SK-N-SH (cell line): Measurements from ENCODE around the gene DENND1A. TPM values are rescaled to one million over a fixed set of nuclear protein-coding genes. Genes with fewer than 3 reads are reported as not detected.
"Not testable (repeated sequence)": the region's sequence is repeated elsewhere in the genome, so short reads cannot be mapped to it uniquely, and the experiment has no call there.

Experiments
- CTCF ChIA-PET: fragments of 300-600, 350-600 bp; formaldehyde crosslinking; extraction: SDS; loops from one replicate; lab custom pipeline; 2021; lab: Yijun Ruan, JAX
- POLR2A ChIA-PET: fragments of 350-600 bp; sonication (Branson Sonifier 250); formaldehyde crosslinking; extraction: SDS; loops from one replicate; lab custom pipeline; 2020; ENCODE audit warnings: antibody characterized with exemption, inconsistent platforms; lab: Yijun Ruan, JAX
- DNase-seq: peaks from one replicate; pipeline ENCODE4 v3.0.0; 2012
- H2AFZ ChIP-seq: fragments of 200-600 bp; sonication (generic); 2 replicates; pipeline ENCODE4 v1.8.1; 2016; ENCODE audit warnings: antibody characterized with exemption, mild to moderate bottlenecking, low read depth
- H3F3A ChIP-seq: fragments of 200-600 bp; sonication (generic); replicated peaks from 2 replicates; pipeline ENCODE3; 2016; ENCODE audit warnings: antibody characterized with exemption, mild to moderate bottlenecking; ENCODE audit not compliant: insufficient read depth
- H3K27ac ChIP-seq, 2 experiments: fragments of 200-500 bp in 1 of 2; fragments of 200-600 bp in 1 of 2; sonication (Bioruptor generic) in 1 of 2; sonication (generic), shearing (Covaris generic) in 1 of 2; 2 replicates each; pipeline versions ENCODE4 v1.5.1 to v1.6.1; 2014 to 2016; ENCODE audit warnings: low read depth in 2 of 2, inconsistent platforms in 1 of 2, low read length in 1 of 2, mild to moderate bottlenecking in 1 of 2, mixed read lengths in 1 of 2
- H3K27me3 ChIP-seq: fragments of 200-600 bp; sonication (generic), shearing (Covaris generic); 2 replicates; pipeline ENCODE4 v1.6.1; 2016; ENCODE audit warnings: mixed run types; ENCODE audit not compliant: insufficient read depth
- H3K36me3 ChIP-seq, 2 experiments: fragments of 200-500 bp in 1 of 2; fragments of 200-600 bp in 1 of 2; sonication (Bioruptor generic) in 1 of 2; sonication (generic) in 1 of 2; replicated peaks in 1 of 2; 2 replicates each; pipeline versions ENCODE3 to v1.5.1; 2014 to 2016; ENCODE audit warnings: low read length in 1 of 2, mild to moderate bottlenecking in 1 of 2; ENCODE audit not compliant: insufficient read depth in 2 of 2, control insufficient read depth in 1 of 2
- H3K4me1 ChIP-seq, 2 experiments: fragments of 200-500 bp in 1 of 2; fragments of 200-600 bp in 1 of 2; sonication (Bioruptor generic) in 1 of 2; sonication (generic), shearing (Covaris generic) in 1 of 2; 2 replicates each; pipeline versions ENCODE4 v1.5.1 to v1.6.1; 2014 to 2016; ENCODE audit warnings: low read depth in 1 of 2, low read length in 1 of 2, mixed run types in 1 of 2; ENCODE audit not compliant: insufficient read depth in 2 of 2, control insufficient read depth in 1 of 2
- H3K4me2 ChIP-seq: fragments of 200-600 bp; sonication (generic), shearing (Covaris generic); 2 replicates; pipeline ENCODE4 v1.6.1; 2017; ENCODE audit warnings: mixed run types
- H3K4me3 ChIP-seq, 2 experiments: fragments of 200-500 bp in 1 of 2; fragments of 200-600 bp in 1 of 2; sonication (Bioruptor generic) in 1 of 2; sonication (generic), shearing (Covaris generic) in 1 of 2; 2 replicates each; pipeline versions ENCODE4 v1.5.1 to v1.8.1; 2014 to 2016; ENCODE audit warnings: low read depth in 2 of 2, inconsistent platforms in 1 of 2, low read length in 1 of 2, mild to moderate bottlenecking in 1 of 2, mixed read lengths in 1 of 2, moderate library complexity in 1 of 2
- H3K79me2 ChIP-seq: fragments of 200-600 bp; sonication (generic); 2 replicates; pipeline ENCODE4 v1.8.1; 2017; ENCODE audit warnings: mild to moderate bottlenecking; ENCODE audit not compliant: insufficient read depth
- H3K9ac ChIP-seq: fragments of 200-600 bp; sonication (generic); 2 replicates; pipeline ENCODE4 v1.6.1; 2017; ENCODE audit warnings: mixed run types
- H3K9me2 ChIP-seq: fragments of 200-600 bp; sonication (generic); 2 replicates; pipeline ENCODE4 v1.6.1; 2017; ENCODE audit warnings: mixed run types
- H3K9me3 ChIP-seq: fragments of 200-600 bp; sonication (generic); 2 replicates; pipeline ENCODE4 v1.6.1; 2017; ENCODE audit warnings: mixed run types, mild to moderate bottlenecking, moderate library complexity
- H4K20me1 ChIP-seq: fragments of 200-600 bp; sonication (generic); 2 replicates; pipeline ENCODE4 v1.6.1; 2017; ENCODE audit warnings: mild to moderate bottlenecking, mixed run types; ENCODE audit not compliant: insufficient read depth
- CHD2 ChIP-seq: fragments of 150-350 bp; IDR thresholded peaks from 2 replicates; pipeline ENCODE4 v1.6.1; 2018; ENCODE audit warnings: low read length; ENCODE audit not compliant: partially characterized antibody
- ELF1 ChIP-seq: IDR thresholded peaks from 2 replicates; pipeline ENCODE4 v1.4.0; 2012
- EP300 ChIP-seq, 2 experiments: IDR thresholded peaks; 2 replicates each; pipeline versions ENCODE4 v1.4.0 to v1.6.1; 2012; ENCODE audit warnings: borderline replicate concordance in 1 of 2, low read depth in 1 of 2, low read length in 1 of 2
- FOXM1 ChIP-seq: IDR thresholded peaks from 2 replicates; pipeline ENCODE4 v1.4.0; 2012; ENCODE audit warnings: low read depth, mild to moderate bottlenecking
- GABPA ChIP-seq: IDR thresholded peaks from 2 replicates; pipeline ENCODE4 v1.4.0; 2012; ENCODE audit warnings: low read depth, mild to moderate bottlenecking
- MEF2A ChIP-seq: IDR thresholded peaks from 2 replicates; pipeline ENCODE4 v1.4.0; 2012; ENCODE audit warnings: low read depth, borderline replicate concordance
- MXI1 ChIP-seq: IDR thresholded peaks from 2 replicates; pipeline ENCODE4 v1.6.1; 2012; ENCODE audit warnings: mild to moderate bottlenecking, low read depth, low read length, improper control_type of control experiment
- RAD21 ChIP-seq: IDR thresholded peaks from 2 replicates; pipeline ENCODE4 v1.6.1; 2012; ENCODE audit warnings: mild to moderate bottlenecking, low read length
- RXRA ChIP-seq: IDR thresholded peaks from 2 replicates; pipeline ENCODE4 v1.4.0; 2012; ENCODE audit warnings: low read depth, mild to moderate bottlenecking, borderline replicate concordance
- SMC3 ChIP-seq: IDR thresholded peaks from 2 replicates; pipeline ENCODE4 v1.6.1; 2012; ENCODE audit warnings: low read depth, low read length, improper control_type of control experiment
- TEAD4 ChIP-seq: IDR thresholded peaks from 2 replicates; pipeline ENCODE4 v1.4.0; 2012; ENCODE audit warnings: mild to moderate bottlenecking, borderline replicate concordance; ENCODE audit not compliant: insufficient read depth
- WGBS: methylation state at CpG from one replicate; pipeline ENCODE4 v1.1.6; 2017; ENCODE audit warnings: low lambda C conversion rate; 5-methylcytosine and 5-hydroxymethylcytosine counted together
- polyA plus RNA-seq, 3 experiments: library from polyadenylated mRNA; depleted of rRNA; stranded (reverse); fragments of >200 nt; gene quantifications; 2 replicates each; pipeline ENCODE4 v1.2.3, GENCODE V29; 2012
- TF ChIP-seq, protein P1 (sequence below): fragments of 150-350 bp; IDR thresholded peaks from 2 replicates; pipeline ENCODE4 v1.6.1; 2016; ENCODE audit warnings: mild to moderate bottlenecking, low read depth, low read length
- TF ChIP-seq, protein P2 (sequence below): fragments of 150-350 bp; IDR thresholded peaks from 2 replicates; pipeline ENCODE4 v1.6.1; 2017; ENCODE audit warnings: antibody characterized with exemption, low read length, low read depth, borderline replicate concordance
- TF ChIP-seq, protein P3 (sequence below): IDR thresholded peaks from 2 replicates; pipeline ENCODE4 v1.4.0; 2012; ENCODE audit warnings: low read depth
- TF ChIP-seq, protein P4 (sequence below): IDR thresholded peaks from 2 replicates; pipeline ENCODE4; 2012
- TF ChIP-seq, protein P5 (sequence below): IDR thresholded peaks from 2 replicates; pipeline ENCODE4 v1.6.1; 2012; ENCODE audit warnings: mild to moderate bottlenecking, low read depth, low read length, moderate library complexity

Gene DENND1A
- polyA plus RNA-seq, 1 of the 3 experiments (the other 2 are of a cell fraction) = 25.4 TPM

DNA sequence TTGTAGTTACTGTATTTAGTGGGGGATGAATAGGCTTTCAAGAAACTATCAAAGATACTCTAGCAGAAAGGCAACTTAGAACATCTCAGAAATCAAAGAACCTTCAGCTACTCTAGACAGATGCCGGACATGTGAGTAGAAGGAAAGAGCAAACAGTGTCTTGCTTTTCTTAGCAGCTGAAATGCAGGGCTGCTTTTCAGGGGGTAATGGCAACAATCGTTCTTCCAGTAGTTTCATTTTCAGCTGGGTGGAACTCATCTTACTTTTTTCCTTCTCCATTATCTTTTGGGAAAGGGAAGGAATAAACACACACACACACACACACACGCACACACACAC, 292.4 kb downstream of the DENND1A start:
- ChIA-PET CTCF (interaction anchor here (1.3 kb wide), 1 partner anchor 10 kb away, joined by 3 read pairs; no protein-coding TSS in a partner anchor), POLR2A (no interaction called here)
- Histone ChIP-seq H3K9me2 (no peaks in the 10 kb centered on the region), H3K4me3 (no peak overlapping the region), H3K27ac (no peak overlapping the region), H3K79me2 (no peaks in the 10 kb centered on the region), H2AFZ (no peak overlapping the region), H3K27me3 (no peaks in the 10 kb centered on the region), H3K4me2 (no peak overlapping the region), H4K20me1 (no peaks in the 10 kb centered on the region), H3K9me3 (no peaks in the 10 kb centered on the region), H3F3A (peaks cover 3% of the 10 kb centered on the region), H3K9ac (no peak overlapping the region), H3K4me1 (no peaks in the 10 kb centered on the region; a peak in 2 of 4 replicates)
- 79% methylated on average over 3 of the region's 3 CpGs for WGBS
- DNase-seq = no peak
- TF ChIP-seq, protein P1, sequence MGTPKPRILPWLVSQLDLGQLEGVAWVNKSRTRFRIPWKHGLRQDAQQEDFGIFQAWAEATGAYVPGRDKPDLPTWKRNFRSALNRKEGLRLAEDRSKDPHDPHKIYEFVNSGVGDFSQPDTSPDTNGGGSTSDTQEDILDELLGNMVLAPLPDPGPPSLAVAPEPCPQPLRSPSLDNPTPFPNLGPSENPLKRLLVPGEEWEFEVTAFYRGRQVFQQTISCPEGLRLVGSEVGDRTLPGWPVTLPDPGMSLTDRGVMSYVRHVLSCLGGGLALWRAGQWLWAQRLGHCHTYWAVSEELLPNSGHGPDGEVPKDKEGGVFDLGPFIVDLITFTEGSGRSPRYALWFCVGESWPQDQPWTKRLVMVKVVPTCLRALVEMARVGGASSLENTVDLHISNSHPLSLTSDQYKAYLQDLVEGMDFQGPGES = no peak
- TF ChIP-seq RXRA (no peak), FOXM1 (no peak), TEAD4 (no peak)
- TF ChIP-seq, protein P2, sequence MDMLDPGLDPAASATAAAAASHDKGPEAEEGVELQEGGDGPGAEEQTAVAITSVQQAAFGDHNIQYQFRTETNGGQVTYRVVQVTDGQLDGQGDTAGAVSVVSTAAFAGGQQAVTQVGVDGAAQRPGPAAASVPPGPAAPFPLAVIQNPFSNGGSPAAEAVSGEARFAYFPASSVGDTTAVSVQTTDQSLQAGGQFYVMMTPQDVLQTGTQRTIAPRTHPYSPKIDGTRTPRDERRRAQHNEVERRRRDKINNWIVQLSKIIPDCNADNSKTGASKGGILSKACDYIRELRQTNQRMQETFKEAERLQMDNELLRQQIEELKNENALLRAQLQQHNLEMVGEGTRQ = no peak
- TF ChIP-seq, protein P3, sequence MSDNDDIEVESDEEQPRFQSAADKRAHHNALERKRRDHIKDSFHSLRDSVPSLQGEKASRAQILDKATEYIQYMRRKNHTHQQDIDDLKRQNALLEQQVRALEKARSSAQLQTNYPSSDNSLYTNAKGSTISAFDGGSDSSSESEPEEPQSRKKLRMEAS = no peak
- TF ChIP-seq, protein P4, sequence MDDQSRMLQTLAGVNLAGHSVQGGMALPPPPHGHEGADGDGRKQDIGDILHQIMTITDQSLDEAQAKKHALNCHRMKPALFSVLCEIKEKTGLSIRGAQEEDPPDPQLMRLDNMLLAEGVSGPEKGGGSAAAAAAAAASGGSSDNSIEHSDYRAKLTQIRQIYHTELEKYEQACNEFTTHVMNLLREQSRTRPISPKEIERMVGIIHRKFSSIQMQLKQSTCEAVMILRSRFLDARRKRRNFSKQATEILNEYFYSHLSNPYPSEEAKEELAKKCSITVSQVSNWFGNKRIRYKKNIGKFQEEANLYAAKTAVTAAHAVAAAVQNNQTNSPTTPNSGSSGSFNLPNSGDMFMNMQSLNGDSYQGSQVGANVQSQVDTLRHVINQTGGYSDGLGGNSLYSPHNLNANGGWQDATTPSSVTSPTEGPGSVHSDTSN = no peak
- TF ChIP-seq, all 33 proteins: peak for 0
- no peaks in the 10 kb centered on the region for H3K36me3 ChIP-seq

DNA sequence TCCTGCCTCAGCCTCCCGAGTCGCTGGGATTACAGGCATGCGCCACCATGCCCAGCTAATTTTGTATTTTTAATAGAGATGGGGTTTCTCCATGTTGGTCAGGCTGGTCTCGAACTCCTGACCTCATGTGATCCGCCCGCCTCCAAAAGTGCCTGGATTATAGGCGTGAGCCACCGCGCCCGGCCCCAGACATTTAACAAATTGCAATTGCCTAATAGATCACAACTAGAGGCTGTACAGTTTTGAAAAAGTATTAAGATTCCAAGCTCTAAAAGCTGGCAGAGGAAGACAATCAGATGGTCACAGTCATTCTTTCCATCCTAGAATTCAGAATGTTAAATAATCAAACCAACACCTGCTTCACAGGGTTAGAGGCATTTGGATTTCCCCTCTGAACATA, 293.1 kb downstream of the DENND1A start:
- H3K79me2 ChIP-seq, POLR2A ChIA-PET, H3F3A ChIP-seq, H3K27me3 ChIP-seq, H3K4me1 ChIP-seq, H3K9me2 ChIP-seq, H3K36me3 ChIP-seq, H3K4me3 ChIP-seq, H3K9ac ChIP-seq, H3K27ac ChIP-seq, H3K9me3 ChIP-seq, H4K20me1 ChIP-seq, H3K4me2 ChIP-seq, H2AFZ ChIP-seq, DNase-seq: not testable (repeated sequence)
- CTCF ChIA-PET = interaction anchor here (1.3 kb wide), 2 partner anchors 11 to 21 kb away, joined by 3 read pairs; no protein-coding TSS in a partner anchor
- WGBS = 96% methylated on average over 10 of the region's 10 CpGs

DNA sequence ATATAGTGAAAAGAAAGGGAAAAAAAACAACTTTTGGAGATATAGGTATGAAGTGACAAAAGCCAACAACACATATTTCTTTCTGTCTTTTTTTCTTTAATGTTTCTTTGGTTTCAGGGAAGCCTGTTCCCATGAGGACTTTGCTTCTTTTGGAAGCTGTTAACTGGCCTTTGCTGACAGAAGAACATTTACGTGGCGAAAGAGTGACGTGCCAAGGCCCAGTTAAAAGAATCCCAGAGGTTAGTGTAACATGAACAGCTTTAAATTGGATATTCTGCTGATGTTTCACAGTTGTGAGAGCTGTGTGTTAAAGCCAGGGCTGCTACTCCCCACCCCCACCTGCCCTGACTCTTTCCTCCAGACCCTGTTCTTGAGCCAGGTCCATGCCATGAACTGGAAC, 298.1 kb downstream of the DENND1A start:
- H3K36me3 ChIP-seq = peaks cover 0 to 16% of the 10 kb centered on the region in 2 experiments
- 88% methylated on average over 3 of the region's 3 CpGs for WGBS
- no peak overlapping the region for H3K4me2 ChIP-seq
- no peaks in the 10 kb centered on the region for H3K9me2 ChIP-seq
- no peak overlapping the region for H3K9ac ChIP-seq
- no peaks in the 10 kb centered on the region for H4K20me1 ChIP-seq
- H3K4me3 ChIP-seq = no peak overlapping the region
- H3K27ac ChIP-seq = no peak overlapping the region
- POLR2A ChIA-PET = no interaction called here
- no peaks in the 10 kb centered on the region for H3K9me3 ChIP-seq
- no peak overlapping the region for H2AFZ ChIP-seq
- H3K4me1 ChIP-seq = no peaks in the 10 kb centered on the region; a peak in 1 of 4 replicates
- H3K27me3 ChIP-seq = no peaks in the 10 kb centered on the region
- no peaks in the 10 kb centered on the region for H3F3A ChIP-seq
- CTCF ChIA-PET = interaction anchor here (0.9 kb wide), 1 partner anchor 13 kb away, joined by 3 read pairs; no protein-coding TSS in a partner anchor
- no peak for DNase-seq
- H3K79me2 ChIP-seq = no peaks in the 10 kb centered on the region
- TF ChIP-seq MXI1 (no peak), GABPA (no peak), EP300 (IDR thresholded peaks at IDR 0.05; ENCODE audit: borderline replicate concordance in 1 of 2, low read depth in 1 of 2, low read length in 1 of 2) (no peak), ELF1 (no peak), MEF2A (no peak), RAD21 (no peak), CHD2 (no peak), SMC3 (no peak)
- TF ChIP-seq, protein P5, sequence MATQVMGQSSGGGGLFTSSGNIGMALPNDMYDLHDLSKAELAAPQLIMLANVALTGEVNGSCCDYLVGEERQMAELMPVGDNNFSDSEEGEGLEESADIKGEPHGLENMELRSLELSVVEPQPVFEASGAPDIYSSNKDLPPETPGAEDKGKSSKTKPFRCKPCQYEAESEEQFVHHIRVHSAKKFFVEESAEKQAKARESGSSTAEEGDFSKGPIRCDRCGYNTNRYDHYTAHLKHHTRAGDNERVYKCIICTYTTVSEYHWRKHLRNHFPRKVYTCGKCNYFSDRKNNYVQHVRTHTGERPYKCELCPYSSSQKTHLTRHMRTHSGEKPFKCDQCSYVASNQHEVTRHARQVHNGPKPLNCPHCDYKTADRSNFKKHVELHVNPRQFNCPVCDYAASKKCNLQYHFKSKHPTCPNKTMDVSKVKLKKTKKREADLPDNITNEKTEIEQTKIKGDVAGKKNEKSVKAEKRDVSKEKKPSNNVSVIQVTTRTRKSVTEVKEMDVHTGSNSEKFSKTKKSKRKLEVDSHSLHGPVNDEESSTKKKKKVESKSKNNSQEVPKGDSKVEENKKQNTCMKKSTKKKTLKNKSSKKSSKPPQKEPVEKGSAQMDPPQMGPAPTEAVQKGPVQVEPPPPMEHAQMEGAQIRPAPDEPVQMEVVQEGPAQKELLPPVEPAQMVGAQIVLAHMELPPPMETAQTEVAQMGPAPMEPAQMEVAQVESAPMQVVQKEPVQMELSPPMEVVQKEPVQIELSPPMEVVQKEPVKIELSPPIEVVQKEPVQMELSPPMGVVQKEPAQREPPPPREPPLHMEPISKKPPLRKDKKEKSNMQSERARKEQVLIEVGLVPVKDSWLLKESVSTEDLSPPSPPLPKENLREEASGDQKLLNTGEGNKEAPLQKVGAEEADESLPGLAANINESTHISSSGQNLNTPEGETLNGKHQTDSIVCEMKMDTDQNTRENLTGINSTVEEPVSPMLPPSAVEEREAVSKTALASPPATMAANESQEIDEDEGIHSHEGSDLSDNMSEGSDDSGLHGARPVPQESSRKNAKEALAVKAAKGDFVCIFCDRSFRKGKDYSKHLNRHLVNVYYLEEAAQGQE = no peak
- TF ChIP-seq, protein P3 = no peak
